ENCODE data around the gene TSC1. TPM values are rescaled to one million over a fixed set of nuclear protein-coding genes. Genes with fewer than 3 reads are reported as not detected.
"Not testable (repeated sequence)": the region's sequence is repeated elsewhere in the genome, so short reads cannot be mapped to it uniquely, and the experiment has no call there.

TSC1 gene
- total RNA-seq, 4 donors from 2014 or later = 38.4 to 155 (median 81.6) TPM

GRCh38 chr9:132973166-132973565 is 28.8 kb upstream of the TSC1 start:
- TF ChIP-seq POLR2A (IDR thresholded peaks at IDR 0.05) = no peak
- TF ChIP-seq, protein P1, sequence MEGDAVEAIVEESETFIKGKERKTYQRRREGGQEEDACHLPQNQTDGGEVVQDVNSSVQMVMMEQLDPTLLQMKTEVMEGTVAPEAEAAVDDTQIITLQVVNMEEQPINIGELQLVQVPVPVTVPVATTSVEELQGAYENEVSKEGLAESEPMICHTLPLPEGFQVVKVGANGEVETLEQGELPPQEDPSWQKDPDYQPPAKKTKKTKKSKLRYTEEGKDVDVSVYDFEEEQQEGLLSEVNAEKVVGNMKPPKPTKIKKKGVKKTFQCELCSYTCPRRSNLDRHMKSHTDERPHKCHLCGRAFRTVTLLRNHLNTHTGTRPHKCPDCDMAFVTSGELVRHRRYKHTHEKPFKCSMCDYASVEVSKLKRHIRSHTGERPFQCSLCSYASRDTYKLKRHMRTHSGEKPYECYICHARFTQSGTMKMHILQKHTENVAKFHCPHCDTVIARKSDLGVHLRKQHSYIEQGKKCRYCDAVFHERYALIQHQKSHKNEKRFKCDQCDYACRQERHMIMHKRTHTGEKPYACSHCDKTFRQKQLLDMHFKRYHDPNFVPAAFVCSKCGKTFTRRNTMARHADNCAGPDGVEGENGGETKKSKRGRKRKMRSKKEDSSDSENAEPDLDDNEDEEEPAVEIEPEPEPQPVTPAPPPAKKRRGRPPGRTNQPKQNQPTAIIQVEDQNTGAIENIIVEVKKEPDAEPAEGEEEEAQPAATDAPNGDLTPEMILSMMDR (IDR thresholded peaks at IDR 0.05) = no peak
- no peaks in the 10 kb centered on the region for H3K9me3 ChIP-seq
- H3K4me1 ChIP-seq = peaks cover 0 to 8% (median 2%) of the 10 kb centered on the region in 4 donors
- no peak for DNase-seq
- no peak overlapping the region for H3K4me3 ChIP-seq
- H3K27me3 ChIP-seq = no peaks in the 10 kb centered on the region
- H3K27ac ChIP-seq = no peak overlapping the region
- H3K36me3 ChIP-seq = no peaks in the 10 kb centered on the region

GRCh38 chr9:132970324-132971062 is 26.1 kb upstream of the TSC1 start:
- TF ChIP-seq, protein P1 (IDR thresholded peaks at IDR 0.05) = no peak
- no peak for TF ChIP-seq POLR2A (IDR thresholded peaks at IDR 0.05)
- Histone ChIP-seq H3K27me3 (no peaks in the 10 kb centered on the region), H3K9me3 (no peaks in the 10 kb centered on the region), H3K4me1 (peaks cover 0 to 8% (median 2%) of the 10 kb centered on the region in 4 donors), H3K36me3 (no peaks in the 10 kb centered on the region), H3K4me3 (peak overlapping the region in 2 of 4 donors; percentile 13 to 30), H3K27ac (peak overlapping the region in 2 of 4 donors; percentile 16 to 19)
- DNase-seq = no peak

DNA sequence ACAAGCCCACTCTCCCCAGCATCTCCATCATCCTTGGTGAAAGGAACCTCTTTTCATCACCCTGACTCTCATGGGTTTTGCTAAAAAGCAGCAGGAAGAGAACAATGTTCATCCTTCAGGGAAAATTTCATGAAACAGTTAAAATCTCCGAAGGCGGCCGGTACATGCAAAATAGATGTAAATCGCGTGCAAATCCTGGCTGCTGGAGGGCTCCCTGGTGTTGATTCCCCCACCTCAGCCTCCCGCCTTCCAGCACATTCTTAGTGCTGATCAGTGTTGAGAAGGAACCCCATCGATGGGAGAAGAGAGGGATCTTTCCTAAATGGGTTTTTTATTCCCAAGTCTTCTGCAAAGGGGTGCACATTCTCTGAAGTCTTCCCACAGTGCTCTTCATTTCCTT is 25.4 kb upstream of the TSC1 start:
- H3K36me3 ChIP-seq = no peaks in the 10 kb centered on the region
- DNase-seq = no peak
- no peak overlapping the region for H3K4me3 ChIP-seq
- no peak for TF ChIP-seq POLR2A (IDR thresholded peaks at IDR 0.05)
- TF ChIP-seq, protein P1 (IDR thresholded peaks at IDR 0.05) = no peak
- H3K27ac ChIP-seq = no peak overlapping the region
- H3K4me1 ChIP-seq = peaks cover 0 to 8% (median 2%) of the 10 kb centered on the region in 4 donors
- no peaks in the 10 kb centered on the region for H3K27me3 ChIP-seq
- H3K9me3 ChIP-seq = no peaks in the 10 kb centered on the region

DNA sequence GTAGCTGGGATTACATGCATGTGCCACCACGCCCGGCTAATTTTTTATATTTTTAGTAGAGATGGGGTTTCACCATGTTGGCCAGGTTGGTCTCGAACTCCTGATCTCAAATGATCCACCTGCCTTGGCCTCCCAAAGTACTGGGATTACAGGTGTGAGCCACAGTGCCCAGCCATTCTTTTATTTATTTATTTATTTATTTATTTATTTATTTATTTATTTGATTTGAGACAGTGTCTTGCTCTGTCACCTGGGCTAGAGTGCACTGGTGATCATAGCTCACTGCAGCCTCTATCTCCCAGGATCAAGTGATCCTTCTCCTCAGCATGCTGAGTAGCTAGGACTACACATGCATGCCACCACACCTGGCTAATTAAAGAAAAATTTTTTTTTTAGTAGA is 23.5 kb upstream of the TSC1 start:
- H3K4me1 ChIP-seq, H3K27me3 ChIP-seq, H3K9me3 ChIP-seq, H3K27ac ChIP-seq, DNase-seq, H3K36me3 ChIP-seq, H3K4me3 ChIP-seq: not testable (repeated sequence)

DNA sequence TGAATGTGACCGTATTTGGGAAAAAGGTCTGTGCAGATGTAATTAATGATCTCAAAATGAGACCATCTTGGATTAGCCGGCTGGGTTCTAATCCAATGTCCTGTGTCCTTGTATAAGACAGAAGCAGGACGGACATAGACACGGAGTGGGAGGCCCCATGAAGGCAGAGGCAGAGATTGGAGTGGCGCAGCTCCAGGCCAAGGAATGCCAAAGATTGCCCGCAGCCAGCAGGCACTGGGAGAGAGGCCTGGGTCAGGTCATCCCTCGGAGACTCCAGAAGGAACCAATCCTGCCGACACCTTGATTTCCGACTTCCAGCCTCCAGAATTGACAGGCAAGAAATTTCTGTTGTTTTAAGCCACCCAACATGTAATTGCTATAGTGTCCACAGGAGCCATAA is 21.1 kb upstream of the TSC1 start:
- H3K27me3 ChIP-seq = no peaks in the 10 kb centered on the region
- H3K9me3 ChIP-seq = no peaks in the 10 kb centered on the region
- DNase-seq = no peak
- no peaks in the 10 kb centered on the region for H3K4me1 ChIP-seq
- no peak overlapping the region for H3K4me3 ChIP-seq
- H3K27ac ChIP-seq = no peak overlapping the region
- no peaks in the 10 kb centered on the region for H3K36me3 ChIP-seq
- TF ChIP-seq, protein P1 (IDR thresholded peaks at IDR 0.05) = no peak
- no peak for TF ChIP-seq POLR2A (IDR thresholded peaks at IDR 0.05)

GRCh38 chr9:132961002-132961401 is 16.6 kb upstream of the TSC1 start:
- TF ChIP-seq, protein P1 (IDR thresholded peaks at IDR 0.05) = no peak
- no peak for TF ChIP-seq POLR2A (IDR thresholded peaks at IDR 0.05)
- Histone ChIP-seq H3K4me1 (no peaks in the 10 kb centered on the region), H3K4me3 (no peak overlapping the region), H3K27me3 (no peaks in the 10 kb centered on the region), H3K27ac (no peak overlapping the region), H3K9me3 (no peaks in the 10 kb centered on the region), H3K36me3 (no peaks in the 10 kb centered on the region)
- no peak for DNase-seq

Data from Peyer's patch (tissue), 4 donors.